HG03039 (cell line): ENCODE measurements around the gene ARMC6.
"Not testable (repeated sequence)": the region's sequence is repeated elsewhere in the genome, so short reads cannot be mapped to it uniquely, and the experiment has no call there.

Experiments used
- ATAC-seq: cut with Tn5 transposase; IDR thresholded peaks from one replicate; pipeline ENCODE4 v1.9.1; 2021; ENCODE audit warnings: mild to moderate bottlenecking, moderate library complexity; ENCODE audit not compliant: unreplicated experiment

The ARMC6 gene

GRCh38 chr19:19106938-19107337, 73.5 kb downstream of the ARMC6 start:
- ATAC-seq = not testable (repeated sequence)

DNA sequence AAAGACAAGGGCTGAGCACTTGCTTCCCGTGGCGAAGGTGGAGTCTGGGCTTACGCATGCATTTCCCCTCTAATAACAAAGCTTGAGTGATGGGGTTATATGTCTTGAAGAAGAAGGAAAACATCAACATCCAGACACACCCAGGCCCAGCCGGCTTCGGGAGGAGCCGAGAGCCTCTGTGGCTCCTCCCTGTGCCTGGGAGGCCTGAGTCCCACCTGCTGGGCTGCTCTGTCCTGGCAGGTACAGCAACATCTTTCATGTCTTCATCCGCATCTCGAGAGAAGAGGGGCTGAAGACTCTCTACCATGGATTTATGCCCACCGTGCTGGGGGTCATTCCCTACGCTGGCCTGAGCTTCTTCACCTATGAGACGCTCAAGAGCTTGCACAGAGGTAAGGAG, 74.3 kb downstream of the ARMC6 start:
- ATAC-seq = no peak
